GM12878 (cell line): ENCODE data around the gene TRAM1L1. TPM values are rescaled to one million over a fixed set of nuclear protein-coding genes. Genes with fewer than 3 reads are reported as not detected.

Experiments used
- ATAC-seq: fragments of 200-7000 bp; cut with Tn5 transposase; 3 replicates; pipeline ENCODE4 v1.9.1; 2020; ENCODE audit warnings: mild to moderate bottlenecking, moderate library complexity
- BruUV-seq: library from RNA; stranded (reverse); fragments of 400-500 nt; replicated peaks from 2 replicates; lab custom pipeline; 2021; lab: Mats Ljungman, UMichigan
- CTCF ChIA-PET: fragments of 300-600 bp; sonication (Branson Sonifier 250); formaldehyde crosslinking; extraction: SDS; loops from one replicate; lab custom pipeline; 2021; ENCODE audit warnings: inconsistent platforms; lab: Yijun Ruan, JAX
- POLR2A ChIA-PET: fragments of 350-600 bp; formaldehyde crosslinking; extraction: SDS; loops from one replicate; lab custom pipeline; 2021; ENCODE audit warnings: inconsistent platforms; lab: Charles Lee
- RAD21 ChIA-PET: fragments of 300-600 bp; sonication (Branson Sonifier 250); formaldehyde crosslinking; loops from one replicate; lab custom pipeline; 2023; ENCODE audit warnings: antibody characterized with exemption; ENCODE audit not compliant: unreplicated experiment; lab: Charles Lee
- SMC1A ChIA-PET: fragments of 300-600 bp; sonication (Branson Sonifier 250); formaldehyde crosslinking; loops from one replicate; lab custom pipeline; 2023; ENCODE audit not compliant: unreplicated experiment, uncharacterized antibody; lab: Charles Lee
- DNase-seq: peaks from one replicate; pipeline ENCODE4 v3.0.0-alpha.2; 2011; ENCODE audit warnings: low read depth, low spot score
- FAIRE-seq: peaks from 3 replicates; lab custom pipeline; 2011; peaks lifted over from hg19 to GRCh38; lab: Jason Lieb, UNC
- H2AFZ ChIP-seq: 2 replicates; pipeline ENCODE4 v1.6.0; 2011; ENCODE audit warnings: low read depth, low read length, control low read depth; ENCODE audit not compliant: control insufficient read depth
- H3K27ac ChIP-seq: 2 replicates; pipeline ENCODE4 v1.5.1; 2011; ENCODE audit warnings: control low read depth; ENCODE audit not compliant: control insufficient read depth, insufficient read depth
- H3K27me3 ChIP-seq, 2 experiments: replicated peaks in 1 of 2; 2 replicates each; pipeline versions ENCODE4 v1.6.0 to v1.6.1; 2011; ENCODE audit warnings: low read length in 1 of 2; ENCODE audit not compliant: control insufficient read depth in 2 of 2, insufficient read depth in 2 of 2
- H3K36me3 ChIP-seq, 2 experiments: 2 replicates each; pipeline ENCODE4 v1.5.1; 2011; ENCODE audit warnings: low read length in 1 of 2; ENCODE audit not compliant: control insufficient read depth in 2 of 2, insufficient read depth in 2 of 2
- H3K4me1 ChIP-seq: 2 replicates; pipeline ENCODE4 v1.6.1; 2011; ENCODE audit warnings: mild to moderate bottlenecking, low read length, moderate library complexity, mixed read lengths; ENCODE audit not compliant: control insufficient read depth, insufficient read depth
- H3K4me2 ChIP-seq: 2 replicates; pipeline ENCODE4 v1.6.0; 2011; ENCODE audit warnings: control low read depth; ENCODE audit not compliant: control insufficient read depth, insufficient read depth
- H3K4me3 ChIP-seq: fragments of 200-600 bp; sonication (generic); 2 replicates; pipeline ENCODE4 v1.5.1; 2016
- H3K79me2 ChIP-seq: 2 replicates; pipeline ENCODE4 v1.6.0; 2011; ENCODE audit warnings: low read length; ENCODE audit not compliant: control insufficient read depth, insufficient read depth
- H3K9ac ChIP-seq: 2 replicates; pipeline ENCODE4 v1.8.0; 2011; ENCODE audit warnings: low read length, control low read depth, mixed read lengths; ENCODE audit not compliant: control insufficient read depth, insufficient read depth
- H3K9me3 ChIP-seq: replicated peaks from 3 replicates; pipeline ENCODE4 v1.5.1; 2011; ENCODE audit warnings: mild to moderate bottlenecking, low read length; ENCODE audit not compliant: control insufficient read depth, insufficient read depth
- H4K20me1 ChIP-seq: 2 replicates; pipeline ENCODE4 v1.6.0; 2011; ENCODE audit not compliant: control insufficient read depth, insufficient read depth
- BMI1 ChIP-seq: fragments of 450-650 bp; IDR thresholded peaks from 2 replicates; pipeline ENCODE4 v1.6.1; 2016; ENCODE audit warnings: mild to moderate bottlenecking, moderate library complexity, borderline replicate concordance
- PML ChIP-seq: IDR thresholded peaks from 2 replicates; pipeline ENCODE4 v1.6.1; 2012; ENCODE audit warnings: low read length, inconsistent platforms
- in situ Hi-C: fragments of 300-500 bp; cut with MboI; formaldehyde crosslinking; loops from 9 replicates; pipeline ENCODE4 v1.14.3; 2018; ENCODE audit warnings: mixed read lengths
- intact Hi-C: fragments of 100-400 bp; cut with micrococcal nuclease; formaldehyde crosslinking; loops from one replicate; pipeline ENCODE4 v1.14.2; 2022; ENCODE audit not compliant: unreplicated experiment
- polyA plus RNA-seq, 11 experiments: library from polyadenylated mRNA; depleted of rRNA in 4 of 11; unstranded in 6 of 11; stranded (reverse) in 5 of 11; fragments of >200 nt; fragmentation: Nextera tagmentation in 4 of 11; fragmentation: Illumina TruSeq in 1 of 11; extraction: Ambion mirVana in 4 of 11; extraction: Trizol in 1 of 11; gene quantifications; 1 replicate in 1 of 11; 2 replicates in 10 of 11; pipeline versions ENCODE4 v1.2.1 to v1.2.3, GENCODE V29; 2011 to 2016; ENCODE audit warnings: inconsistent platforms in 2 of 11, missing spikeins in 2 of 11, low read depth in 1 of 11
- total RNA-seq, 4 experiments: library from RNA; depleted of rRNA in 3 of 4; stranded (reverse); fragments of >200 nt in 3 of 4; fragmentation: Illumina TruSeq in 1 of 4; extraction: Trizol in 1 of 4; gene quantifications; 2 replicates each; pipeline versions ENCODE4 v1.2.1 to v1.2.3, GENCODE V29; 2013 to 2021
- TF ChIP-seq, protein P1 (sequence below): fragments of 450-650 bp; formaldehyde crosslinking; IDR thresholded peaks from 2 replicates; pipeline ENCODE4 v1.4.0; 2020; ENCODE audit warnings: mild to moderate bottlenecking, moderate library complexity
- TF ChIP-seq, protein P2 (sequence below): fragments of 450-650 bp; conservative IDR thresholded peaks from 2 replicates; pipeline ENCODE4 v1.6.1; 2017; ENCODE audit warnings: mild to moderate bottlenecking, moderate library complexity

Gene TRAM1L1
- total and polyA plus RNA-seq, 10 of the 15 experiments (the other 5 are each of a cell fraction or from before 2014, with no cell fraction given), result not detected

DNA sequence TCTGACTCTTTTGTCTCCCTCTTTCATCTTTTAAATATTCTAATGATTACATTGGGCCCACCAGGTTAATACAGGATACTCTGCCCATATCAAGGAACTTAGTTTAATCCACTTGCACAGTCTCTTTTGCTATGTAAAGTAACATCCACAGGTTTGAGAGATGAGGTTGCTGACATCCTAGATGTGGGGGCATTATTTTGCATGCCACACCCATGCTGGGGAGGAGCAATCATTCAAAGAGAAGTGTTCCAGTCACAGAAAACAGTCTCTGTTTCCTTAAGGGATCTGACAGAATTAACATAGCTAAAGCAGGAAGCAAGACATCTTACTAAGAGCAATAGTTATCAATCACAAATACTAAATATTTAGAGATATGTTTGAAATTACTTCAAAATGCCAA is 11.5 kb upstream of the TRAM1L1 start:
- ATAC-seq (no peak), DNase-seq (no peak), FAIRE-seq (no peak)
- CTCF ChIA-PET, result no interaction called here
- POLR2A ChIA-PET, result no interaction called here
- BruUV-seq, result no TSS peak
- in situ Hi-C loops (no loop called here), intact Hi-C loops (no loop called here)
- Histone ChIP-seq H3K9me3 (no peaks in the 10 kb centered on the region), H2AFZ (no peak overlapping the region), H4K20me1 (no peaks in the 10 kb centered on the region), H3K4me2 (no peak overlapping the region), H3K27me3 (no peaks in the 10 kb centered on the region), H3K36me3 (no peaks in the 10 kb centered on the region), H3K27ac (no peak overlapping the region), H3K79me2 (no peaks in the 10 kb centered on the region), H3K4me3 (no peak overlapping the region), H3K9ac (no peak overlapping the region), H3K4me1 (no peaks in the 10 kb centered on the region)
- RAD21 ChIA-PET, result no interaction called here
- SMC1A ChIA-PET, result interaction anchor here (1.0 to 1.3 kb wide), 2 partner anchors 9 to 10 kb away, joined by 3 to 4 read pairs; no protein-coding TSS in a partner anchor
- TF ChIP-seq, protein P1, sequence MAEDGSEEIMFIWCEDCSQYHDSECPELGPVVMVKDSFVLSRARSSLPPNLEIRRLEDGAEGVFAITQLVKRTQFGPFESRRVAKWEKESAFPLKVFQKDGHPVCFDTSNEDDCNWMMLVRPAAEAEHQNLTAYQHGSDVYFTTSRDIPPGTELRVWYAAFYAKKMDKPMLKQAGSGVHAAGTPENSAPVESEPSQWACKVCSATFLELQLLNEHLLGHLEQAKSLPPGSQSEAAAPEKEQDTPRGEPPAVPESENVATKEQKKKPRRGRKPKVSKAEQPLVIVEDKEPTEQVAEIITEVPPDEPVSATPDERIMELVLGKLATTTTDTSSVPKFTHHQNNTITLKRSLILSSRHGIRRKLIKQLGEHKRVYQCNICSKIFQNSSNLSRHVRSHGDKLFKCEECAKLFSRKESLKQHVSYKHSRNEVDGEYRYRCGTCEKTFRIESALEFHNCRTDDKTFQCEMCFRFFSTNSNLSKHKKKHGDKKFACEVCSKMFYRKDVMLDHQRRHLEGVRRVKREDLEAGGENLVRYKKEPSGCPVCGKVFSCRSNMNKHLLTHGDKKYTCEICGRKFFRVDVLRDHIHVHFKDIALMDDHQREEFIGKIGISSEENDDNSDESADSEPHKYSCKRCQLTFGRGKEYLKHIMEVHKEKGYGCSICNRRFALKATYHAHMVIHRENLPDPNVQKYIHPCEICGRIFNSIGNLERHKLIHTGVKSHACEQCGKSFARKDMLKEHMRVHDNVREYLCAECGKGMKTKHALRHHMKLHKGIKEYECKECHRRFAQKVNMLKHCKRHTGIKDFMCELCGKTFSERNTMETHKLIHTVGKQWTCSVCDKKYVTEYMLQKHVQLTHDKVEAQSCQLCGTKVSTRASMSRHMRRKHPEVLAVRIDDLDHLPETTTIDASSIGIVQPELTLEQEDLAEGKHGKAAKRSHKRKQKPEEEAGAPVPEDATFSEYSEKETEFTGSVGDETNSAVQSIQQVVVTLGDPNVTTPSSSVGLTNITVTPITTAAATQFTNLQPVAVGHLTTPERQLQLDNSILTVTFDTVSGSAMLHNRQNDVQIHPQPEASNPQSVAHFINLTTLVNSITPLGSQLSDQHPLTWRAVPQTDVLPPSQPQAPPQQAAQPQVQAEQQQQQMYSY (CRISPR knock-in tag), result no peak
- no peak for TF ChIP-seq BMI1
- TF ChIP-seq, protein P2, sequence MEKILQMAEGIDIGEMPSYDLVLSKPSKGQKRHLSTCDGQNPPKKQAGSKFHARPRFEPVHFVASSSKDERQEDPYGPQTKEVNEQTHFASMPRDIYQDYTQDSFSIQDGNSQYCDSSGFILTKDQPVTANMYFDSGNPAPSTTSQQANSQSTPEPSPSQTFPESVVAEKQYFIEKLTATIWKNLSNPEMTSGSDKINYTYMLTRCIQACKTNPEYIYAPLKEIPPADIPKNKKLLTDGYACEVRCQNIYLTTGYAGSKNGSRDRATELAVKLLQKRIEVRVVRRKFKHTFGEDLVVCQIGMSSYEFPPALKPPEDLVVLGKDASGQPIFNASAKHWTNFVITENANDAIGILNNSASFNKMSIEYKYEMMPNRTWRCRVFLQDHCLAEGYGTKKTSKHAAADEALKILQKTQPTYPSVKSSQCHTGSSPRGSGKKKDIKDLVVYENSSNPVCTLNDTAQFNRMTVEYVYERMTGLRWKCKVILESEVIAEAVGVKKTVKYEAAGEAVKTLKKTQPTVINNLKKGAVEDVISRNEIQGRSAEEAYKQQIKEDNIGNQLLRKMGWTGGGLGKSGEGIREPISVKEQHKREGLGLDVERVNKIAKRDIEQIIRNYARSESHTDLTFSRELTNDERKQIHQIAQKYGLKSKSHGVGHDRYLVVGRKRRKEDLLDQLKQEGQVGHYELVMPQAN, result no peak
- TF ChIP-seq PML, result no peak
